ENCODE results near the gene TEDDM1.
"Not testable (repeated sequence)": the region's sequence is repeated elsewhere in the genome, so short reads cannot be mapped to it uniquely, and the experiment has no call there.

The TEDDM1 gene

DNA sequence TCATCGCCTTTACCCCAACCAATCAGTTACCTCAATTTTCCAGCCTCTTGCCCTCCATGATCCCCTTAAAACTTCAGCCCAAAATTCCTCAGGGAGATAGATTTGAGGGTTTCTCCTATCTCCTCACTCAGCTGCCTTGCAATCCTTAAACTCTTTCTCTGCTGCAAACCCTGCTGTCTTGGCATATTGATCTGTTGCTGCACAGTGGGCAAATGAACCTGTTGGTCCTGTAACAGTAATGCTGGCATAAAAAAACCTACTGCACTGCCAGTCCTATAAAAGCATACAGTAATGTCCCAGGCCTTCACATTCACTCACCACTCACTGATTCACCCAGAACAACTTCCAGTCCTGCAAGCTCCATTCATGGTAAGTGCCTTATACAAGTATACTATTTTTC is 5.1 kb upstream of the TEDDM1 start:
- DNase-seq = no peak

DNA sequence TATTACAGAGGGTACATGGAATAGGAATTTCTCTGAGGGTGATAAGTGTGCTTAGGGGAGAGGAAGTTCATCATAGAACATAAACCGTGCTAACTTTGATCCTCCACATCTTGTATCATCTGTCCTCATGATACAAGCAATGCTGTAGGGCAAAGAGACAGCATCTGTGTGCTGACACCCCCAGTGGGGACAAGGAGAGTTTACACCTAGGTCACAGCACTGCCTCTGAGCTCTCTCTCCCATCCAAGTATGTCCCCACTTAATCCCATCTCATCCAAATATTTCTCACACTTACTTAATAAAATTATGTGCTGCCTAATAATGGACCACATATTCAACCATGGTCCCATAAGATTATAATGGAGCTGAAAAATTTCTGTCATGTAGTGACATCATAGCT is 4.3 kb upstream of the TEDDM1 start:
- DNase-seq = no peak

DNA sequence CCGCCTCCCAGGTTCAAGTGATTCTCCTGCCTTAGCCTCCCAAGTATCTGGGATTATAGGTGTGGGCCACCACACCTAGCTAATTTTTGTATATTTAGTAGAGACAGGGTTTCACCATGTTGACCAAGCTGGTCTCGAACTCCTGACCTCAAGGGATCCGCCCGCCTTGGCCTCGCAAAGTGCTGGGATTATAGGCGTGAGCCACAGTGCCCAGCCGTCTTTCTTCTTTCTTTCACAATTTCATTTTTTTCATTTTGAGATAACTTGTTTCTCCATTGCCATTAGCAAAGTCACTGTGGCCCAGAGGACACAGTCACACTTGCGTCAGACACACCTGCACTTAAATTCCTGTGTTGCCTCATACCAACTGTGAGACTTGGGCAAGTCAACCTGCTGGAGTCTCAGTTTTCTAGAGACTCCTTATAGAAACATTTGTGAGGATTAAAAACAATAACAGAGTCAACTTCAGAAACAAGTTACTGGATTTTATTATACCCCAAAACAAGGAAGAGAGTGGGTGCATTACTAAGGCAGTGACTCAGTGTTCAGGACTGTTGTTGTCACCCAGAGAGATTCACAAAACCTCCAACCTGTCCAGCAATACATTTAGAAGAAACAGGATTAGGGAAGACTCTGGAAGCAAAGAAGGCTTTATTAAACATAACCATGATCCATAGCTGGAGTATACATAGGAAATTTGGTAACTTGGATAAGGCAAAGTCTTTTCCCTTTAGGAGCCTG is 2.6 kb downstream of the TEDDM1 start:
- DNase-seq = no peak

DNA sequence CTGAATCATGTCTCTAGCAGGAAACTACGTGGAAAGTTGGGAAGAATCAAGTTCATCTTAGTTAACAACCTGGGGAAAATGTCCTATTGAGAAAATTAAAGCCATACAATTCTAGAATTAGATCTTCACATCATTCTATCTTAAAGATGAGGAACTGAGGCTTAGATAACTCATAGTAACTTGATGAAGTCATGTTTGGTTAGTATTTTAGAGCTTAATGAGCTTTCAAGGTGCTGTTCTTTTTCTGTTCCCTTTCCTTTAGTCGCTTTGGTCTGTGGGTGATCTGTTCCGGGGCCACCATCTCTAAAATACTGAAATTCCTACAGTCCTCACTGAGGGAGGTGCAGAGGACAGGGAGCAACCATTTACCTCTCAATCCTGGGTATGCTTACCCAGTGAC is 4.6 kb downstream of the TEDDM1 start:
- no peak for DNase-seq

DNA sequence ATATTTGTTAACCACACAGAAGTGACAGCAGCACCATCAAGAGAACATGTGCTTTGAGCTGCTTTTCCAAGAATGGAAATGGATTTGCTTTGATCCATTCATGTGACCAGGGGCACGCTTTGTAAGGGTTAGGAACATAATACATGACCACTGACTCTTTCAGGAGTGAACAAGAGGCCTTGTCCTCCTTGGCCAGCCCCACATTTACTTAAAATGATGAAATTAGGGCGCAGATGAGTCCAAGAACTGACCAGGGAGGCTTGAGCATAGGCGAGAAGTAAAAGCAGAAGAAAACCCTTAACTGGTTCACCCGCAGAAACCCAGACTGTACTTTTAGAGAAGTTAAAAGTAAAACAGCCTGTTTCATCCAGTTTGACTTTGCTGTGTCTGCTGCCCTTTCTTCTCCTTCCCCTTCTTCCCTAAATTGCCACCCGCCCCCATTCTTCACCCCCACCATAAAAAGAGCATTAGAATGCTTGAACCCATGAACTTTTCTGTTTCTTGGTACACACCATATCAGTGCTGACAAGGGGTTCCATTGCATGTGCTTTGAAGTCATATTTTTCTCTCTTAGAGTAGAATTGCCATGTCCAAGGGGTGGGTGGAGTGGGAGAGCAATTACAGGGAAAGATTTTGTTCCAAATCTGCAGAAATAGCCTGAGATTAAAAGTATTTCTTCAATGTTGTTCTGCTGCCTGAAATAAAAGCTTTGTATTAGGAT is 6.3 kb downstream of the TEDDM1 start:
- DNase-seq = no peak

DNA sequence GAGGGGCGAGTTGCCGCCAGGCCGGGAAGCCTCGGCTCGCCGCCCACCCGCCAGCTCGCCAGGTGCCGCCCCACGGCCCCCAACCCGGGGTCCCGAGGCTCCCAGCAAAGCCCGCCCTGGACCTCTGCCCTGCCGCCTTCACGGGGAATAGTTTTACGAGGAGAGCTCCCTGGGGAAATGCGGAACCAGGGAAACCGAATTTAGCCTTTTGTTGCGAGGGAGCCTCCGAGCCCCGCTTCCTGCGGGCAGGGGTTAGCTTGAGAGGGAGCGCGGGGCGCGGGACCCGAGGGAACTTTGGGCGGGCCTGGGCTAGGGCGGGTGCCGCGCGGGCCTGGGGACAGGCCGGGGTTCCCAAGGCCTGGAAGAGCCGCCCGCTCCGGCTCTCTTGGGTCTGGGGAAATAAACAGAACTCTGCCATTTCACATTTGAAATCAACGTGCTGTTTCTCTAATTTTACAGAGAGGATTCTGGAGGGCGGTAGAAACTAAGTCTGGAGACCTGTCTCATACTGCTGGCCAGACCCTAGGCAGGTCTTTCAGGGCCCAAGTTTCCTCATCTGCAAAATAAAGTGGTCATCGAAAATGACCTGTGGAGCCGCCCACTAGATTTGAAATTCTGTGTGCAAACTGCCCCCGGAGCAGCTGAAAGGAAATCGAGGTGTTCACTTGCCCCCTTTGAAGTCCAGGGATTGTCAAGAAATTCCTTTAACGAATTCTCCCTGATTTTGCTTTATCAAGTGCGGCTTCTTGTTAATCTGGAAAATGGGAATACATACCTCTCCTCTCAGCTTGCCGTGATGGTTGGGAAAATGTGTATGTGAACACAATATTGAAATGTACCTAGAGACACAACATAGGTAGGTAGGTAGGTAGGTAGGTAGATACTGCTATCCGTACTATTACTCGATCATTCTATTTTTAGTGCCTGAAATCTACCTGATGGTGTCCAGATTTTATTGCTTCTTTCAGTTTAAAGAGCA is 8.1 kb downstream of the TEDDM1 start:
- peak; percentile 80 for DNase-seq

DNA sequence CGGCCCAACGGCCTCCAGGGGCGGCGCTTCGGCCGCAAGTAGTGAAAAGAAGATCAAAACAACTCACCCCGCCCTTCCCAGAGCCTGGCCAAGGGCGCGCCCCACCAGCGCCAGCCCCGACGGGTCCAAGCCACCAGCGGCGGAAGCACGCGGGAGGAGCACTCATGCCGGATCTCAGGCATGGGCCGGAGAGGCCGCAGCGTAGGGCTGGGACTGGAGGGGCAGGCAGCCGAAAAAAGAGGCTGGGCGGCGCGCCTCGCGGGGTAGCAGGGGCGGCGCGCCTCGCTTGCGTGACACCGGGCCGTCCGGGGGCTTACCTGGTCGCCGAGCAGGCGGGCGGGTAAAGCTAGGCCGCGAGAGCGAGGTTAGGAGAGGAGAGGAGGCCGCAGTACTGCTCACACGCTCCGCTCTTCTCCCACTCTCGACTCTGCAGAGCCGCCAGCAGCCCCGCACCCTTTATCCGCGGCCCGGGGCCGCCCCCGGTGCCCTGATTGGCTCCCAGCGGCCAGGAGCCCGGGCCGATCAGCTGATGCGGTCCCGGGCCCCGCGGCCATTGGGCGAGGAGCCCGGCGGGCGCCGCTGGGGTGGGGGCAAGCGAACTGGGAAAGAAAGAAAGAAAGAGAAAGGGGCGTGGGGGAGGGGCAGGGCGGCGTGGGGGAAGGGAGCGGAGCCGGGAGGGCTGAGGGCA is 9.0 kb downstream of the TEDDM1 start, which contains the start of gene GLUL:
GLUL (minus strand) TSS at position 429 of the 688 bp plus-strand sequence. CDS start 3,053 bp downstream, outside the sequence.
- DNase-seq = peak; percentile 90

DNA sequence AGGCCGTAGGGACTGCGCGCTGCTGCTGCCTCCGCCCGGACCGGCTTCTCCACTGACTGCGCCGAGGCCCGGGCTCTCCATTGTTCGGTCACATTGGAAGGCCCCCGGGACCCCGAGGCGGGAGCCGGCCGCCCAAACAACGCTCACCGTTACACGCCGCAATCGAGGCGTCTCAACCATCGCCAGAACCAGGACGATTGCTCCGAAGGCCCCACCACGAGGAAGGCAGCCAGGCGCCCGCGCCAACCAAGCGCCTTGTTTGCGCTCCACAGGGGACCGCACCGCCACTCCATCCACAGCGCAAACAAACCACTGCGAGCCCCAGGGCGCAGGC is 9.5 kb downstream of the TEDDM1 start:
- no peak for DNase-seq

DNA sequence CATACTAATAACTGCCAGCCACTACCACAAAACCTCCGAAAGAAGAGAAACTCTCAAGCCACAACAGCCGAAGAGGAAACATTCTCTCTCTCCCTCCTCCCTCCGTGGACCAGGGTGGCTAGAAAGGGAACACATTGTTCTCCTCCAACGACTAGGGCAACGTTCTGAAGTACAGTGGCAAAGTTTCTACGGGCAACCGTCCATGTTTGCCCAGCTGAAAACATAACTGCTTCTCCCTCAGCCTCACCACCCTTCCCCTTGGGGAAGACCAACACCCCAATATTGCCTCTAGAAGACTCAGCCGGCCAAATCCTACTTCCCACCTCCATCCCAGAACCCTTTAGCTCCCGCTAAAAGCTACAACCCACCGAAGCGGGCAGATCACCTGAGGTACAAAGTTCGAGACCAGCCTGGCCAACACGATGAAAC is 10.8 kb downstream of the TEDDM1 start:
- DNase-seq = no peak

DNA sequence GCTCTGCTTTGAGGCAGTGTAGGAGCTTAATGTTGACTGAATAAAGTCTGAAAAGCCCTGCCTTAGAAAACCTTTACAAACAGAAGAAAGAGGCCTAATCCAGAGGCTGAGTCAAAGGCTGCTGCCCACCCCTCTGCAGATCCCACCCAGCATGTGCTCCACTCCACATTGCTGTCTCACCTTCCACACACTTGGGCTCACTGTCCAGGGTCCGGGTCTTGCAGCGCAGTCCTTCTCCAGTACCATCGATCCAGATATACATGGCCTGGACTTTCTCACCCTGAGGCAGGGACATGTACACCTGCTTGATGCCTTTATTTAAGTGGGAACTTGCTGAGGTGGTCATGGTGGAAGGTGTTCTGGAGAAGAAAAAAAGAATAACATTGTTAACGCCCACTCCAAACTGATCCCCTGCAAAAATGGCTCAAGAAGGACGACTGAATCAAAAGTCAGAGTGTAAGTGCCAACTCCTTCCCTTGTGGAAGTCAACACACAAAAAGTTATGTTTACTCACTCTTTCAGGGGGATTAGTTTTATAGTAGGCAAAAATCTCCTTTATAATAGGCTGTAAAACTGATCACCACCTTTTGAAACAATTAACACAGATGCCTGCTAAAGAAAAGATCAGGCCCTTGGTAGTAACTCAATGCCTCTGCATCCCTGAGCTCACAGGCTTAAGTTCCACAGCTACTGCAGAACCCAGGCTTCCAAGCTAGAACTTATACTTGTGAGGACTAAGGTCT is 11.9 kb downstream of the TEDDM1 start:
- no peak for DNase-seq

DNA sequence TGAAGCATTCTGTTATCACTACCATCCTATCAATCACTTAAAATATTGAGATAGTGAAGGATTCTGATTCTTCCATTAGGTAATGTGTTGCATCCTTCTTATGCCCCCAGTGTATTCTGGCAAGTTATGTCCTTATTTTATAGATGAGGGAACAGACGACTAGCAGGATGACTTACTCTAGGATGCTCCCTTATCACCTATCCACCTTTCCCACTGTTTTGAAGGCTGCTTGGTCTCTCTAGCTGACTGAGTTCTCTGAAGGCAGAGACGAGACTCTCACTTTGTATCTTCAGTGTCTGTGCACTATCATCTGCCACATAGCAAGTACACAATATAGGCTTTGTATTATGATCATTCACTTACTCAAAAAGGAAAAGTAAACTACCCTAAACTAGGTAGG is 12.9 kb downstream of the TEDDM1 start:
- no peak for DNase-seq

DNA sequence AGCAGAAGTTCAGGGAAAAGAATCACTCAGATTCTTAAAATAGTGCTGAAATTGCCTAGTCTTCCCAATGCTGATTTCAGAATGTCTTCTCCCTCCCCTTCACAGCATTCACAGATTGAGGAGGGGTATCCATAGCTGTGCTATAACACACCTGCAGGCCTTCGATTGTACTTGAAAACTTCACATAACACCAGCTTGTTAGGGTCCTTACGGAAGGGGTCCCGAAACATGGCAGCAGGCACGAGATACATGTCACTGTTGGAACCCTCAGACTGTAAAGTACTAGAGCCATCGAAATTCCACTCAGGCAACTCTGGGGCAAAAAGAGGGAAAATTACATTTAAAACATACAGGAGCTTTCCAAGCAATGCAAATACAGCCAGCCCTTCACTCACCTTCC is 13.5 kb downstream of the TEDDM1 start:
- no peak for DNase-seq

DNA sequence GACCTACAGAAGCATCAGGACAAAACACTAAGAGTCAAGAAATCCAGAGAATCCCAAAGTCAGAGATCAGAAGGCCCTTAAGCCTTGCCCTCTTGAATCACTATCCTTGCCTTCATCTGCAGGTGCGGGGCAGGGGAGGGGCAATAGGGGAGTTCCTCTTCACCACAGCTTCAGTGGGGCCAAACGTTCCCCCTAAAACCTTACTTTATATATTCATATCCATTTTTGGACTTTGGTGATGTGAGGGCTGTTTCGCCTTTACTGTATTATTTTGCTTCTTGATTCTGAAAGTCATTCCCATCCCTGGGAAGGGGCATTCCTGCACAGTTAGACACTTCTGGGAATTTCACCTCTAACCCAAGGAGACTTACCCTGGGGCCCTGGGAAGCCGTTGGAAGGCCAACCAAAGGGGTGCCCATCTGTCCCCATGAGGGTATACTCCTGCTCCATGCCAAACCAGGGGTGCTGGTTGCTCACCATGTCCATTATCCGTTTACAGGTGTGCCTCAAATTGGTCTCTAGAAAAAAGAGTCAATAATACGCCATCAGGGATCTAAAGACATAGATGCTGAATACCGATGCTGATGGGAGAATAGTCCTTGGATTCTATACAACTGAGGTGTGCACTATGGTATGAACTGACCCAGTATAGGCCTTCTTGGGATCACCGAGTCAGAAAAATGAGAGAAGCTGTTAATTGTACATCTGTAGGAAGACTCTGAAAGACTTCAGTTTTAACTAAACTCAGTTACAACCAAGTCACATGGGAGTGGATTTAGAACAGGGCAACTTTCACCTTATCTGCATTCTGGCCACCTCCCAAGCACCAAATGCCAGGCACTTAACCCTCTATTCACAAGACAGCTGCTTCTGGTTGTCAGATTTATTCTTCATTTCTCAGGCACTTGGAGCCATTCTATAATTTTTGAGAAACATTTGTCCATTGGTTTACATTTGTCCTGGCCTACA is 14.3 kb downstream of the TEDDM1 start:
- no peak for DNase-seq

DNA sequence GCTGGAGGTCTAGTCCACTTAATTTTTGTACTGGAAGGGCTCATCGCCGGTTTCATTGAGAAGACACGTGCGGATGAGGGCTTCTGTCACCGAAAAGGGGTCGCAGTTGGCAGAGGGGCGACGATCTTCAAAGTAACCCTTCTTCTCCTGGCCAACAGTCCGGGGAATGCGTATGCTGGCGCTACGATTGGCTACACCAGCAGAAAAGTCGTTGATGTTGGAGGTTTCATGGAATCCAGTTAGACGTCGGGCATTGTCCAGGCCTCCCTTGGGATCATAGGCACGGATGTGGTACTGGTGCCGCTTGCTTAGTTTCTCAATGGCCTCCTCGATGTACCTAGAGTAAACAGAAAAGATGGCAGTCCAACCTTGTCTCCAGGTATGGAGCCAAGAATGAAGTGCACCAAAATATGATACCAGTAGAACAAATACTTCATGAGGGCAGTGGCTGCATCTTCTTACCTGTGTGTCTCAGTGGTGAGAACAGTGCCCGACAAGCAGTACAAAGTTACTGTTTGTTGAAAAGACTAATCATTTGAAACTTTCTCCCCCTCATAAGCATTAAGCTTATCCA is 16.0 kb downstream of the TEDDM1 start:
- no peak for DNase-seq

DNA sequence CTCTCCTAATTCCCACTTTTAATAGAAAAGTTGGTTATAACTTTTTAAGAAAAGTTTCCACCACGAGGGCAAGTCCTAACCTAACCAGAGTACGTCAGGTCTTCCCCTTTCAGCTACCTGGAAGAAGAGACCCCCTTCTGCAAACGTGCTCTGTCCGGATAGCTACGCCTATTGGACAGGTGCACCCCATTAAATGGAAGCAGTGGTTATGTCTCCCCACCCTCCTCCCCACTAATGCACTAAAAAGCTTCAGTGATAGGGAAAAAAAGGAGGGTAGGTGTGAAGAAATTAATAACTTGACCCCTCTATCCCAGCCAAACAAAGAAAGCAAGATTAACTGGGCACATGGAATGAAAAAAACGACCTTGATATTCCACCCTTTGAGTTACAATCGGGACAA is 16.5 kb downstream of the TEDDM1 start:
- DNase-seq = no peak

DNA sequence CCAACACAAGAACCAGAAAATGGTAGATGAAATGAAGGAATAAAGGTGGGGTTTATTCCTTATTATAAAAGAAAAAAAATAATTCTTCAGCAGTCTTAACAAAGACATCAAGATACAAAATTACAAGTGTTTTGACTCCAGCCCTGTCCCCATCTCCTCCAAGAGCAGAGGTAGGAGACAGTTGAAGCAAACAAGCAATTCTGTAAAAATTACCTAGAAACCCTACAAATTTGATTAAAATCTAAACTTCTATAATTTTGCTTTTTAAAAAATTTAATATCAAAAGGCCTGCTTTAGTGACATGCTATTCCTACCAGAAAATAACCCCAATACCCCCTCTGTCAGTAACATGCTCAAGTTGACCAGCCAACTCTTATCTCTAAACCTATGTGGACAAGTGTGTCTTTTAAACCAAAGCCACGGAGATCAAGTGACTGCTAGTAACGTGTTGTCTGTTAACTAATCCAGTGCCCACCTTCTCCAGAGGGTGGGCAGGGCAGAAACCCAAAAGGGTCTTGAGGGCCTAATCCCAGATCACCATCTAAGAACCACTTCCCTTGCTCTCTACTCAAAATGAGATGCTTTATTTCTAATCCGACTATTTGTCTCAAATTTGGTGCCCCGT is 17.3 kb downstream of the TEDDM1 start:
- no peak for DNase-seq

DNA sequence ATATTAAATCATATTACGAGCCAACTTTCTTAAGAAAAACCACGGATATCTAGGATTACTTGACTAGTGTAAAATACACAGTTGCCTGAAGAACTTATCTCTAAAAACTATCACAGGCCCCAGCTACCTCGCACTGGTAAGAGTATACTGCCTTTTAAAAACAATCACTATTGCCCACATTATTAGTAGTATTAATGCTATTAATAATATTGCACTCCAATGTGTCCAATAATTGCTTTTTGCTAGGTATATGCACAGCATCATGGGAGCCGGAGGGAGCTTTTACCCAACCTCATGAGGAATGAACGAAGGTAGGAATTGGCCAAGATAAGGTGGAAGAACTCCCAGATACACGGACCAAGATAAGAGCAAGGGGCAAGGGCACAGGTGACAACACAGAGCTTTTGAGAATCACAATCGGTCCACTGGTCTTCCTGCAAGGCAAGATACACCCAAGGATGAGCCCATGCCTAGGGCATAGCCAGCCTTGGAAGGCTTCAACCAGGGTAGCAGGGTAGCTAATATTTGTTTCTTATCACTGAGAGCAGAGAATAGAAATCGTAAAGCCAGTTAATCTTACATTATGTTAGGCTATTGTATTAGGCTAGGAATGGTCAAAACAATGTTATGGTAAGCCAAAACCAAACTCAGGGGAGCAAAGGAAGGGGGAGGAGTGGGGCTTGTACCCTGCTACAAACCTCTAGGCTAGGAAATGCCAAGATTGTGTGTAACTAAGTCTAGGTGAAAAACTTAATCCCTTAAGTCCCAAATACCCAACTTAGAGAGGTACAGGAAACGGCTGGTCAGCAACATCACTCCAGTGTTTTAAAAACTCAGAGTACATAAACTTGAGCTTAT is 18.3 kb downstream of the TEDDM1 start:
- DNase-seq = no peak

DNA sequence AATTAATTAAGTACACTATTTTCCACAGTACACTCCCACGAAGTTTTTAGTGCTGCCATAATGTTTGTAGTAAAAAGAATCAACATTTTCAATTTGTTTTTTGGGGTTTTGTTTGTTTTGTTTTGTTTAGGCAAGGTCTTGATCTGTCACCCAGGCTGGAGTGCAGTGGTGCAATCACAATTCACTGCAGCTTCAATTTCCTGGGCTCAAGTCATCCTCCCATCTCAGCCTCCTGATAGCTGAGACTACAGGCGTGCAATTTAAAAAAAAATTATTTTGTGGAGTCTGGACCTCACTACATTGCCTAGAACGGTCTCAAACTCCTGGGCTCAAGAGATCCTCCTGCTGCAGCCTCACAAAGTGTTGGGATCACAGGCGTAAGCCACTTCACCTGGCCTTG is 20.3 kb downstream of the TEDDM1 start:
- DNase-seq = no peak

DNA sequence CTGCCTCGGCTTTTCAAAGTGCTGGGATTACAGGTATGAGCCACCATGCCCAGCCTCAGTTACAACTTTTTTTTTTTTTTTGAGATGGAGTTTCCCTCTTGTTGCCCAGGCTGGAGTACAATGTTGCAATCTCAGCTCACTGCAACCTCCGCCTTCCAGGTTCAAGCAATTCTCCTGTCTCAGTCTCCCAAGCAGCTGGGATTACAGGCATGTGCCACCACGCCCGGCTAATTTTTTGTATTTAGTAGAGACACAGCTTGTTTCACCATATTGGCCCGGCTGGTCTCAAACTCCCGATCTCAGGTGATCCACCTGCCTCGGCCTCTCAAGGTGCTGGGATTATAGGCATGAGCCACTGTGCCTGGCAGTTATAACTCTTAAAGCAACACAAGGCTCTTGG is 20.7 kb downstream of the TEDDM1 start:
- DNase-seq = not testable (repeated sequence)
